CD8-positive, alpha-beta memory T cell (primary cell): ENCODE measurements around the gene ELAVL4. TPM values are rescaled to one million over a fixed set of nuclear protein-coding genes. Genes with fewer than 3 reads are reported as not detected.

Experiments
- CTCF ChIA-PET: fragments of 350-600 bp; sonication (Branson Sonifier 250); formaldehyde crosslinking; loops from one replicate; lab custom pipeline; 2021; ENCODE audit warnings: antibody characterized with exemption; lab: Charles Lee
- POLR2A ChIA-PET: fragments of 350-600 bp; sonication (Branson Sonifier 250); formaldehyde crosslinking; loops from one replicate; lab custom pipeline; 2021; ENCODE audit warnings: antibody characterized with exemption; lab: Charles Lee
- DNase-seq, 5 donors: peaks; one replicate each; pipeline versions ENCODE4 v3.0.0 to v3.0.0-alpha.2; 2020 to 2022; ENCODE audit warnings: mixed read lengths in 1 of 5
- H3K27ac ChIP-seq: one replicate; pipeline ENCODE4 v1.7.0; 2013; ENCODE audit warnings: low read depth, mild to moderate bottlenecking, low read length, moderate library complexity
- H3K27me3 ChIP-seq: 2 replicates; pipeline ENCODE4 v1.7.0; 2013; ENCODE audit warnings: low read length, mild to moderate bottlenecking; ENCODE audit not compliant: insufficient read depth, poor library complexity, severe bottlenecking
- H3K36me3 ChIP-seq: 2 replicates; pipeline ENCODE4 v1.7.0; 2013; ENCODE audit warnings: mild to moderate bottlenecking, low read length, moderate library complexity; ENCODE audit not compliant: insufficient read depth
- H3K4me1 ChIP-seq: 2 replicates; pipeline ENCODE4 v1.7.0; 2013; ENCODE audit warnings: mild to moderate bottlenecking, low read length, moderate library complexity; ENCODE audit not compliant: insufficient read depth
- H3K4me3 ChIP-seq: 2 replicates; pipeline ENCODE4 v1.7.0; 2013; ENCODE audit warnings: mild to moderate bottlenecking, low read length
- H3K9me3 ChIP-seq: 2 replicates; pipeline ENCODE4 v1.7.0; 2013; ENCODE audit warnings: mild to moderate bottlenecking, low read length
- H3K27ac Mint-ChIP-seq, 8 donors: one replicate each; pipeline ENCODE4 v1.8.0; 2020 to 2021; ENCODE audit warnings: mixed read lengths in 8 of 8, mild to moderate bottlenecking in 6 of 8, inconsistent platforms in 3 of 8, moderate library complexity in 3 of 8
- H3K27me3 Mint-ChIP-seq, 2 donors: one replicate each; pipeline ENCODE4 v1.8.0; 2020 to 2021; ENCODE audit warnings: mixed read lengths in 2 of 2, mild to moderate bottlenecking in 1 of 2, moderate library complexity in 1 of 2
- H3K36me3 Mint-ChIP-seq, 3 donors: one replicate each; pipeline ENCODE4 v1.8.0; 2020 to 2021; ENCODE audit warnings: mixed read lengths in 3 of 3, inconsistent platforms in 1 of 3, mild to moderate bottlenecking in 1 of 3
- H3K4me1 Mint-ChIP-seq, 3 donors: one replicate each; pipeline ENCODE4 v1.8.0; 2020 to 2021; ENCODE audit warnings: mixed read lengths in 3 of 3, inconsistent platforms in 1 of 3, mild to moderate bottlenecking in 1 of 3
- H3K4me3 Mint-ChIP-seq, 7 donors: one replicate each; pipeline ENCODE4 v1.8.0; 2020 to 2021; ENCODE audit warnings: mixed read lengths in 7 of 7, mild to moderate bottlenecking in 6 of 7, moderate library complexity in 4 of 7, inconsistent platforms in 2 of 7
- H3K9me3 Mint-ChIP-seq, 5 donors: one replicate each; pipeline ENCODE4 v1.8.0; 2020 to 2022; ENCODE audit warnings: mixed read lengths in 5 of 5, mild to moderate bottlenecking in 3 of 5, moderate library complexity in 2 of 5, inconsistent platforms in 1 of 5
- polyA plus RNA-seq: library from polyadenylated mRNA; unstranded; fragments of 300-500 nt; fragmentation: Illumina TruSeq; gene quantifications from one replicate; pipeline ENCODE4 v1.2.3, GENCODE V29; 2021
- total RNA-seq, 2 experiments: library from RNA; stranded (reverse); gene quantifications; one replicate each; pipeline ENCODE4 v1.2.3, GENCODE V29; 2021

Gene ELAVL4
- total and polyA plus RNA-seq, 3 experiments from 2014 or later: 0.10 TPM; not detected in 2

GRCh38 chr1:50251702-50252101 lies 143.0 kb downstream of the ELAVL4 start:
- Mint-ChIP-seq H3K27ac (no peak overlapping the region), H3K9me3 (no peaks in the 10 kb centered on the region), H3K4me1 (no peaks in the 10 kb centered on the region), H3K27me3 (peaks cover 21 to 24% of the 10 kb centered on the region in 2 donors), H3K4me3 (no peak overlapping the region), H3K36me3 (peaks cover 0 to 1% (median 0%) of the 10 kb centered on the region in 3 donors)
- CTCF ChIA-PET: no interaction called here
- no peaks in the 10 kb centered on the region for H3K27me3 ChIP-seq
- no peaks in the 10 kb centered on the region for H3K36me3 ChIP-seq
- H3K4me1 ChIP-seq: no peaks in the 10 kb centered on the region
- POLR2A ChIA-PET: no interaction called here
- H3K9me3 ChIP-seq: no peaks in the 10 kb centered on the region
- DNase-seq: no peak
- H3K27ac ChIP-seq: no peak overlapping the region
- H3K4me3 ChIP-seq: no peak overlapping the region

GRCh38 chr1:50252196-50252595 lies 143.5 kb downstream of the ELAVL4 start:
- H3K27me3 Mint-ChIP-seq: peaks cover 19 to 24% of the 10 kb centered on the region in 2 donors
- no peak overlapping the region for H3K4me3 ChIP-seq
- no peak overlapping the region for H3K27ac ChIP-seq
- no peaks in the 10 kb centered on the region for H3K4me1 ChIP-seq
- ChIA-PET CTCF (no interaction called here), POLR2A (no interaction called here)
- H3K27me3 ChIP-seq: no peaks in the 10 kb centered on the region
- no peaks in the 10 kb centered on the region for H3K36me3 ChIP-seq
- no peak for DNase-seq
- no peaks in the 10 kb centered on the region for H3K9me3 Mint-ChIP-seq
- H3K4me3 Mint-ChIP-seq: no peak overlapping the region
- no peaks in the 10 kb centered on the region for H3K4me1 Mint-ChIP-seq
- peaks cover 0 to 1% (median 0%) of the 10 kb centered on the region in 3 donors for H3K36me3 Mint-ChIP-seq
- H3K27ac Mint-ChIP-seq: no peak overlapping the region
- H3K9me3 ChIP-seq: no peaks in the 10 kb centered on the region

Other genes starting within 250 kb of the ELAVL4 start
- gene AGBL4, start 85.0 kb upstream of the ELAVL4 start, total RNA-seq: not detected
- 0.22 TPM for gene AGBL4, start 85.0 kb upstream of the ELAVL4 start, polyA plus RNA-seq